ENCODE measurements around the gene DYRK3.

The DYRK3 gene

GRCh38 chr1:206672844-206673758 is 37.8 kb downstream of the DYRK3 start:
- no peaks in the 10 kb centered on the region for H3K36me3 ChIP-seq (ENCODE audit: insufficient read depth)
- no peaks in the 10 kb centered on the region for H4K20me1 ChIP-seq (ENCODE audit: insufficient read depth)
- peaks cover 11% of the 10 kb centered on the region for H3K4me1 ChIP-seq (ENCODE audit: low read depth, poor library complexity, severe bottlenecking)
- no peak overlapping the region for H2AFZ ChIP-seq (ENCODE audit: low read depth)
- no peak overlapping the region for H3K9ac ChIP-seq
- no peaks in the 10 kb centered on the region for H3K79me2 ChIP-seq (ENCODE audit: insufficient read depth, low read depth)
- no peaks in the 10 kb centered on the region for H3K27me3 ChIP-seq (ENCODE audit: insufficient read depth, low read depth)
- H3K4me2 ChIP-seq = no peak overlapping the region; the same call in 1 of the 2 replicates
- TF ChIP-seq CTCF (conservative IDR thresholded peaks at IDR 0.05; ENCODE audit: low read depth, low read length) = no peak
- H3K4me3 ChIP-seq (IDR thresholded peaks at IDR 0.05; ENCODE audit: insufficient read depth, low read depth, low read length) = no peak overlapping the region
- no peak overlapping the region for H3K27ac ChIP-seq

- no peaks in the 10 kb centered on the region for H3K79me2 ChIP-seq (ENCODE audit: insufficient read depth, low read depth)
- no peaks in the 10 kb centered on the region for H4K20me1 ChIP-seq (ENCODE audit: insufficient read depth)
- TF ChIP-seq CTCF (conservative IDR thresholded peaks at IDR 0.05; ENCODE audit: low read depth, low read length) = no peak
- H2AFZ ChIP-seq (ENCODE audit: low read depth) = no peak overlapping the region
- no peak overlapping the region for H3K4me2 ChIP-seq
- H3K36me3 ChIP-seq (ENCODE audit: insufficient read depth) = no peaks in the 10 kb centered on the region
- H3K27me3 ChIP-seq (ENCODE audit: insufficient read depth, low read depth) = no peaks in the 10 kb centered on the region
- no peak overlapping the region for H3K9ac ChIP-seq
- H3K4me1 ChIP-seq (ENCODE audit: low read depth, poor library complexity, severe bottlenecking) = peaks cover 14% of the 10 kb centered on the region
- no peak overlapping the region for H3K4me3 ChIP-seq (IDR thresholded peaks at IDR 0.05; ENCODE audit: insufficient read depth, low read depth, low read length)
- H3K27ac ChIP-seq = no peak overlapping the region
Measured at GRCh38 chr1:206674236-206674635, 38.9 kb downstream of the DYRK3 start.

GRCh38 chr1:206674745-206675175 is 39.4 kb downstream of the DYRK3 start:
- Histone ChIP-seq H3K36me3 (ENCODE audit: insufficient read depth) (no peaks in the 10 kb centered on the region), H4K20me1 (ENCODE audit: insufficient read depth) (no peaks in the 10 kb centered on the region), H3K27ac (no peak overlapping the region), H3K79me2 (ENCODE audit: insufficient read depth, low read depth) (no peaks in the 10 kb centered on the region), H3K4me3 (IDR thresholded peaks at IDR 0.05; ENCODE audit: insufficient read depth, low read depth, low read length) (no peak overlapping the region), H3K4me1 (ENCODE audit: low read depth, poor library complexity, severe bottlenecking) (peaks cover 19% of the 10 kb centered on the region), H3K4me2 (no peak overlapping the region), H3K9ac (no peak overlapping the region), H3K27me3 (ENCODE audit: insufficient read depth, low read depth) (no peaks in the 10 kb centered on the region), H2AFZ (ENCODE audit: low read depth) (no peak overlapping the region)
- no peak for TF ChIP-seq CTCF (conservative IDR thresholded peaks at IDR 0.05; ENCODE audit: low read depth, low read length)

GRCh38 chr1:206676499-206676898 is 41.2 kb downstream of the DYRK3 start:
- Histone ChIP-seq H3K27me3 (ENCODE audit: insufficient read depth, low read depth) (no peaks in the 10 kb centered on the region), H3K79me2 (ENCODE audit: insufficient read depth, low read depth) (no peaks in the 10 kb centered on the region), H3K27ac (no peak overlapping the region), H3K9ac (no peak overlapping the region), H3K4me3 (IDR thresholded peaks at IDR 0.05; ENCODE audit: insufficient read depth, low read depth, low read length) (no peak overlapping the region), H3K4me2 (no peak overlapping the region), H3K4me1 (ENCODE audit: low read depth, poor library complexity, severe bottlenecking) (peaks cover 28% of the 10 kb centered on the region), H4K20me1 (ENCODE audit: insufficient read depth) (no peaks in the 10 kb centered on the region), H2AFZ (ENCODE audit: low read depth) (no peak overlapping the region), H3K36me3 (ENCODE audit: insufficient read depth) (no peaks in the 10 kb centered on the region)
- no peak for TF ChIP-seq CTCF (conservative IDR thresholded peaks at IDR 0.05; ENCODE audit: low read depth, low read length)
